Neural crest cell (in vitro differentiated cells): ENCODE data around the gene CADM4. TPM values are rescaled to one million over a fixed set of nuclear protein-coding genes. Genes with fewer than 3 reads are reported as not detected.

Experiments used
- DNase-seq: peaks from one replicate; pipeline ENCODE4 v3.0.0; 2021; ENCODE audit warnings: low read depth, mixed read lengths, low spot score
- H3K27ac Mint-ChIP-seq: one replicate; pipeline ENCODE4 v1.8.0; 2021; ENCODE audit warnings: mild to moderate bottlenecking, mixed read lengths; ENCODE audit not compliant: unreplicated experiment
- H3K27me3 Mint-ChIP-seq: 2 replicates; pipeline ENCODE4 v1.8.0; 2021; ENCODE audit warnings: low read depth, mild to moderate bottlenecking, mixed read lengths
- H3K36me3 Mint-ChIP-seq: 2 replicates; pipeline ENCODE4 v1.8.0; 2021; ENCODE audit warnings: low read depth, mild to moderate bottlenecking, mixed read lengths
- H3K4me1 Mint-ChIP-seq: 2 replicates; pipeline ENCODE4 v1.8.0; 2021; ENCODE audit warnings: mixed read lengths
- H3K4me3 Mint-ChIP-seq: one replicate; pipeline ENCODE4 v1.8.0; 2021; ENCODE audit warnings: mild to moderate bottlenecking, mixed read lengths
- H3K9me3 Mint-ChIP-seq: 2 replicates; pipeline ENCODE4 v1.8.0; 2021; ENCODE audit warnings: mixed read lengths
- long read RNA-seq: library from polyadenylated mRNA; unstranded; transcript quantifications from one replicate; pipeline ENCODE4 v2.0.0, GENCODE V29; 2020
- total RNA-seq: library from RNA; stranded (reverse); gene quantifications from 2 replicates; pipeline ENCODE4 v1.2.1, GENCODE V29; 2021
- TF ChIP-seq, protein P1 (sequence below): fragments of 200-600 bp; sonication (generic); conservative IDR thresholded peaks from 2 replicates; pipeline ENCODE4 v1.5.0; 2021; ENCODE audit warnings: antibody characterized with exemption, mild to moderate bottlenecking

The CADM4 gene
- total RNA-seq: 74.4 and 78.5 TPM in 2 replicates
- long read RNA-seq: 0 reads

DNA sequence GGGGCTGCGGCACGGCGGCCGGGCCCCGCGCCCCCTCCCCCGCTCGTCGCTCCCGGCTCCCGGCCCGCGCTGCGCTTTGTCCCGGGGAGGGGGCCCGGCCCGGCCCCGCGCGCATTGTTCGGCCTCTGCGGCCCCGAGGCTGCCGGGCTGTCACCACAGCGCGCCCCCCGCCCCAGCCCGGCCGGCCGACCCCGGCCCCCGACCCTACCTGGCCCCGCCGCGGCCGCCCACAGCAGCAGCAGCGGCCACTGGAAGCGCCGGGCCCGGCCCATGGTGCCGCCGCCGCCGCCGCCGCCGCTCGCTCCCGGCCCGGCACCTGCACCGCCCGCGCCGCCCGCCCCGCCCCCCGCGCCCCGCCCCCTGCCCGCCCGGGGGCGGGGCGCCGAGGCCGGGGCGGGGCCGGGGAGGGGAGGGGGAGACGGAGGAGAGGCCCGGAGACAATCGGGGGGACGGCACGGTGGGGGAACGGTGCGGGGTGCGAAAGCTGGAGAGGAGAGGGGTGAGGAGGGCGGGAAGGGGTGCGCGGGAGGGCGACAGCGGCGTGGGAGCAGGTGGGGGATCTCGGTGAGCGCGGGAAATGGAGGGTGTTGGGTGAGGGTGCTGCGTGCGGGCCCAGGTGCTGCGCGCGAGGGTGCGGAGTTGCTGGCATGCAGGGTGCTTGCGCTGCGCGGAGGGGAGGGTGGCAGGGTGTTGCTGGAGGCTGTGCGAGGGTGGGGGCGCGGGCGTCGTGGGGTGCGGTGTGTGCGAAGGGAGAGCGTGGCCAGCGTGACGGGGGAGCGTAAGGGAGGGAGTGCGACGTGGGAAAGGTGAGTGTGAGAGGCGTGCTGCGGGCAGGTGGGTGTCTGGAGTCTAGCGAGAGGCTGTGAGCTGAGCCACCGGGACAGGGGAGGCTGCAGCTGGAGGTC lies at the start of gene CADM4:
CADM4 (minus strand) TSS at position 332 of the 905 bp plus-strand sequence; CDS start at position 272, 60 bp downstream.
- Mint-ChIP-seq H3K27me3 (peaks cover 4% of the 10 kb centered on the region), H3K27ac (peak within 1 kb of the TSS; percentile 94), H3K4me1 (peaks cover 41% of the 10 kb centered on the region), H3K9me3 (no peaks in the 10 kb centered on the region), H3K36me3 (peaks cover under 1% of the 10 kb centered on the region), H3K4me3 (peak within 1 kb of the TSS; percentile 96)
- TF ChIP-seq, protein P1, sequence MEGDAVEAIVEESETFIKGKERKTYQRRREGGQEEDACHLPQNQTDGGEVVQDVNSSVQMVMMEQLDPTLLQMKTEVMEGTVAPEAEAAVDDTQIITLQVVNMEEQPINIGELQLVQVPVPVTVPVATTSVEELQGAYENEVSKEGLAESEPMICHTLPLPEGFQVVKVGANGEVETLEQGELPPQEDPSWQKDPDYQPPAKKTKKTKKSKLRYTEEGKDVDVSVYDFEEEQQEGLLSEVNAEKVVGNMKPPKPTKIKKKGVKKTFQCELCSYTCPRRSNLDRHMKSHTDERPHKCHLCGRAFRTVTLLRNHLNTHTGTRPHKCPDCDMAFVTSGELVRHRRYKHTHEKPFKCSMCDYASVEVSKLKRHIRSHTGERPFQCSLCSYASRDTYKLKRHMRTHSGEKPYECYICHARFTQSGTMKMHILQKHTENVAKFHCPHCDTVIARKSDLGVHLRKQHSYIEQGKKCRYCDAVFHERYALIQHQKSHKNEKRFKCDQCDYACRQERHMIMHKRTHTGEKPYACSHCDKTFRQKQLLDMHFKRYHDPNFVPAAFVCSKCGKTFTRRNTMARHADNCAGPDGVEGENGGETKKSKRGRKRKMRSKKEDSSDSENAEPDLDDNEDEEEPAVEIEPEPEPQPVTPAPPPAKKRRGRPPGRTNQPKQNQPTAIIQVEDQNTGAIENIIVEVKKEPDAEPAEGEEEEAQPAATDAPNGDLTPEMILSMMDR: no peak
- no peak for DNase-seq

DNA sequence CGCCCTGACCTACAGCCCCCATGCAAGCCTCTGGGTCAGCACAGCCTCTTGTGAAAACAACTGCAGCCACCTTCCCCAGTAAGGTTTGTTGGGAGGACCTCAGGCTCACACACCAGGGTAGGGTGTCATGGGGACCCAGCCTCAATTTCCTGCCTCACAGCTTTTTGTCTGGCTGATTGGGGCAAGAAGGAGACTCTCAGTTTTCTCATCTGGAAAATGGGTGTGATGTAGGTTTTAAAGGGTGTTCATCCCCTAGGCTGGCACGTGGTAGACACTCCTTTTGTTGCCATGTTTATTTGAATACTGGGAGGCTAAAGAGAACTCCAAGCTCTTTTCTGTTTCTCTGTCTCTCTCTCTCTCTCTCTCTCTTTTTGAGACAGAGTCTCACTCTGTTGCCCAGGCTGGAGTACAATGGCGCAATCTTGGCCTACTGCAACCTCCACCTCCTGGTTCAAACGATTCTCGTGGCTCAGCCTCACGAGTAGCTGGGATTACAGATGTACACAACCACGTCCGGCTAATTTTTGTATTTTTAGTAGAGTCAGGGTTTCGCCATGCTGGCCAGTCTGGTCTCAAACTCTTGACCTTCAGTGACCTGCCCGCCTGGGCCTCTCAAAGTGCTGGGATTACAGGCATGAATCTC lies 48.5 kb upstream of the CADM4 start:
- H3K36me3 Mint-ChIP-seq: peaks cover 2% of the 10 kb centered on the region
- peaks cover 9% of the 10 kb centered on the region for H3K9me3 Mint-ChIP-seq

DNA sequence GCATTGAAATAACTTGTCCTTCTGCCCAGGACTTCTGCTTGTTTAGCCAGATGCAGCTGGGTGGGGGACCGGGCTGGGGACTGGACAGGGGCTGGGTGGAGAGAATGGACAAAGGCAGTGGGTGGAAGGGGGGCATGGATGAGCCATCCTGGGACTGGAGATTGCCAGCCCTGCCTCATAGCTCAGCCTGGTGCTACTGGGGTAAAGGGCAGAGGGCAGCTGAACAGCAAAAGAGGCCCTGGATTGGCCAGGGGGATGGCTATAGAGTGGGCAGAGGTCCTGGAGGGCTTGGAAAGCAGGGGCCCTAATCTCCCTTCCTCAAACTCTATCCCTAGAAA lies 48.0 kb upstream of the CADM4 start:
- peaks cover 5% of the 10 kb centered on the region for H3K27me3 Mint-ChIP-seq
- no peak overlapping the region for H3K4me3 Mint-ChIP-seq
- peaks cover 11% of the 10 kb centered on the region for H3K4me1 Mint-ChIP-seq
- peaks cover 9% of the 10 kb centered on the region for H3K9me3 Mint-ChIP-seq
- DNase-seq: no peak
- peaks cover 2% of the 10 kb centered on the region for H3K36me3 Mint-ChIP-seq
- H3K27ac Mint-ChIP-seq: peak overlapping the region; percentile 81
- TF ChIP-seq, protein P1: no peak

More for the DNA sequence above, 48.5 kb upstream of the CADM4 start:
- TF ChIP-seq, protein P1: no peak
- Mint-ChIP-seq H3K4me3 (no peak overlapping the region), H3K27me3 (peaks cover 9% of the 10 kb centered on the region), H3K27ac (no peak overlapping the region), H3K4me1 (peaks cover 11% of the 10 kb centered on the region)
- no peak for DNase-seq

DNA sequence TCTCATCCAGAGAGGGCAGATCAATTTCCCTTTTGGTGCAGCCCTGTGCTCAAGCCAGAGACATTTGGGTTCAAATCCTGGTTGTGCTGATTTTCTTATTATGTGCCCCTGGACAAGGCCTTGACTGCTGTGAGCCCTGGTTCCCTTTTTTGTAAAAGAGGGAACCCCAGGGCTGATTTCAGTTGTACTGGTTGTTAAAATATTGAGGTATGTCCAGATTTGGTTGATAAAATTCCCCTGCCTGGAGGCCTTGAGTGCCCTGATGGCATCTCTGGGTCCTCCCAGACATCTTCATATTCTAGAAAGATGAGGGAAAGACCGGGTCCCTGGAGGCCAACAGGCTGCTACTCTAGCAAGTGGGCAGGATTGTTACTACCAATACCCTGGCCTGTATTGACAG lies 44.7 kb upstream of the CADM4 start:
- Mint-ChIP-seq H3K4me3 (no peak overlapping the region), H3K27me3 (no peaks in the 10 kb centered on the region), H3K36me3 (no peaks in the 10 kb centered on the region), H3K27ac (no peak overlapping the region), H3K4me1 (peaks cover 11% of the 10 kb centered on the region), H3K9me3 (no peaks in the 10 kb centered on the region)
- TF ChIP-seq, protein P1: no peak
- no peak for DNase-seq

DNA sequence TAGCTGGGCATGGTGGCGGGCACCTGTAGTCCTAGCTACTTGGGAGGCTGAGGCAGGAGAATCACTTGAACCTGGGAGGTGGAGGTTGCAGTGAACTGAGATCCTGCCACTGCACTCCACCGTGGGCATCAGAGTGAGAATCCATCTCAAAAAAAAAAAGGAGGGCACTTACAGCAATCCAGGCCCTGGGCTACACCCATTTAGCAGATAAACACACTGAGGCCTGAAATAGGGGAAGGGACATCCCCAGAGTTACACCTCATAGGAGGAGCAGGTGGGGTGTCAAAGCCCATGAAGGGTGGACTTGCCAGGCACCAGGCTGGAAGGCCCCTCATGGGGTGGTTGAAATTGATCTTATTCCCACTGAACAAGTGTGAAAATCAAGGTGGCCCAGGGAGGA lies 44.3 kb upstream of the CADM4 start:
- DNase-seq: no peak
- Mint-ChIP-seq H3K4me3 (no peak overlapping the region), H3K27ac (no peak overlapping the region), H3K36me3 (no peaks in the 10 kb centered on the region), H3K4me1 (peaks cover 11% of the 10 kb centered on the region), H3K9me3 (no peaks in the 10 kb centered on the region), H3K27me3 (no peaks in the 10 kb centered on the region)
- TF ChIP-seq, protein P1: no peak
